GM12892 (cell line): ENCODE data around the gene PRAMEF11.

Experiments
- POLR2A ChIP-seq: IDR thresholded peaks from 2 replicates; pipeline ENCODE4 v1.6.1; 2011; ENCODE audit warnings: low read depth, low read length, control low read depth
- POLR2AphosphoS5 ChIP-seq: IDR thresholded peaks from 2 replicates; pipeline ENCODE4 v1.6.1; 2011; ENCODE audit warnings: low read depth, low read length, control low read depth

- TF ChIP-seq POLR2A = no peak
- no peak for TF ChIP-seq POLR2AphosphoS5
Observed at GRCh38 chr1:12778907-12779306, 52.3 kb downstream of the PRAMEF11 start.
